Measurements from ENCODE around the gene RAPGEF5. TPM values are rescaled to one million over a fixed set of nuclear protein-coding genes. Genes with fewer than 3 reads are reported as not detected.

RAPGEF5 gene
- total and polyA plus RNA-seq, 2 donors: 6.1 to 30.5 TPM

GRCh38 chr7:22184549-22185199, 172.3 kb downstream of the RAPGEF5 start:
- Histone ChIP-seq H3K4me3 (ENCODE audit: low read length in 2 of 2) (no peak overlapping the region), H3K9me3 (ENCODE audit: control insufficient read depth in 2 of 2, insufficient read depth in 1 of 2, low read length in 1 of 2) (no peaks in the 10 kb centered on the region), H3K27ac (ENCODE audit: low read depth in 1 of 2, low read length in 1 of 2) (no peak overlapping the region), H3K27me3 (ENCODE audit: control insufficient read depth in 2 of 2, insufficient read depth in 1 of 2, low read length in 1 of 2) (no peaks in the 10 kb centered on the region), H3K4me1 (ENCODE audit: control insufficient read depth in 2 of 2, insufficient read depth in 2 of 2, low read length in 2 of 2) (no peaks in the 10 kb centered on the region), H3K36me3 (ENCODE audit: control insufficient read depth in 2 of 2, insufficient read depth in 2 of 2, low read length in 1 of 2) (peaks cover 5 to 21% of the 10 kb centered on the region in 2 donors)
- 97% methylated on average over 5 of the region's 5 CpGs for WGBS
- no peak for DNase-seq (ENCODE audit: low read depth in 6 of 9, low spot score in 9 of 9)

- no peaks in the 10 kb centered on the region for H3K9me3 ChIP-seq (ENCODE audit: control insufficient read depth in 2 of 2, insufficient read depth in 1 of 2, low read length in 1 of 2)
- H3K4me3 ChIP-seq (ENCODE audit: low read length in 2 of 2): no peak overlapping the region
- H3K27ac ChIP-seq (ENCODE audit: low read depth in 1 of 2, low read length in 1 of 2): no peak overlapping the region
- no peak for DNase-seq (ENCODE audit: low read depth in 6 of 9, low spot score in 9 of 9)
- peaks cover 5 to 18% of the 10 kb centered on the region in 2 donors for H3K36me3 ChIP-seq (ENCODE audit: control insufficient read depth in 2 of 2, insufficient read depth in 2 of 2, low read length in 1 of 2)
- WGBS: 93% methylated on average over 6 of the region's 6 CpGs
- no peaks in the 10 kb centered on the region for H3K27me3 ChIP-seq (ENCODE audit: control insufficient read depth in 2 of 2, insufficient read depth in 1 of 2, low read length in 1 of 2)
- H3K4me1 ChIP-seq (ENCODE audit: control insufficient read depth in 2 of 2, insufficient read depth in 2 of 2, low read length in 2 of 2): no peaks in the 10 kb centered on the region
Measured at GRCh38 chr7:22183522-22184280, 173.3 kb downstream of the RAPGEF5 start.

GRCh38 chr7:22182149-22182548, 174.8 kb downstream of the RAPGEF5 start:
- 94% methylated on average over 4 of the region's 4 CpGs for WGBS
- DNase-seq (ENCODE audit: low read depth in 6 of 9, low spot score in 9 of 9): no peak
- peaks cover 1 to 20% of the 10 kb centered on the region in 2 donors for H3K36me3 ChIP-seq (ENCODE audit: control insufficient read depth in 2 of 2, insufficient read depth in 2 of 2, low read length in 1 of 2)
- H3K4me3 ChIP-seq (ENCODE audit: low read length in 2 of 2): no peak overlapping the region
- H3K9me3 ChIP-seq (ENCODE audit: control insufficient read depth in 2 of 2, insufficient read depth in 1 of 2, low read length in 1 of 2): no peaks in the 10 kb centered on the region
- H3K4me1 ChIP-seq (ENCODE audit: control insufficient read depth in 2 of 2, insufficient read depth in 2 of 2, low read length in 2 of 2): no peaks in the 10 kb centered on the region
- H3K27me3 ChIP-seq (ENCODE audit: control insufficient read depth in 2 of 2, insufficient read depth in 1 of 2, low read length in 1 of 2): no peaks in the 10 kb centered on the region
- no peak overlapping the region for H3K27ac ChIP-seq (ENCODE audit: low read depth in 1 of 2, low read length in 1 of 2)

- no peak overlapping the region for H3K27ac ChIP-seq (ENCODE audit: low read depth in 1 of 2, low read length in 1 of 2)
- H3K4me3 ChIP-seq (ENCODE audit: low read length in 2 of 2): no peak overlapping the region
- no peaks in the 10 kb centered on the region for H3K9me3 ChIP-seq (ENCODE audit: control insufficient read depth in 2 of 2, insufficient read depth in 1 of 2, low read length in 1 of 2)
- 100% methylated on average over 1 of the region's 1 CpG for WGBS
- no peak for DNase-seq (ENCODE audit: low read depth in 6 of 9, low spot score in 9 of 9)
- H3K27me3 ChIP-seq (ENCODE audit: control insufficient read depth in 2 of 2, insufficient read depth in 1 of 2, low read length in 1 of 2): no peaks in the 10 kb centered on the region
- H3K4me1 ChIP-seq (ENCODE audit: control insufficient read depth in 2 of 2, insufficient read depth in 2 of 2, low read length in 2 of 2): no peaks in the 10 kb centered on the region
- peaks cover 6 to 24% of the 10 kb centered on the region in 2 donors for H3K36me3 ChIP-seq (ENCODE audit: control insufficient read depth in 2 of 2, insufficient read depth in 2 of 2, low read length in 1 of 2)
Measured at GRCh38 chr7:22181663-22182062, 175.3 kb downstream of the RAPGEF5 start.

GRCh38 chr7:22179442-22179879, 177.5 kb downstream of the RAPGEF5 start:
- Histone ChIP-seq H3K4me3 (ENCODE audit: low read length in 2 of 2) (no peak overlapping the region), H3K9me3 (ENCODE audit: control insufficient read depth in 2 of 2, insufficient read depth in 1 of 2, low read length in 1 of 2) (no peaks in the 10 kb centered on the region), H3K27ac (ENCODE audit: low read depth in 1 of 2, low read length in 1 of 2) (no peak overlapping the region), H3K4me1 (ENCODE audit: control insufficient read depth in 2 of 2, insufficient read depth in 2 of 2, low read length in 2 of 2) (peaks cover 4 to 7% of the 10 kb centered on the region in 2 donors), H3K27me3 (ENCODE audit: control insufficient read depth in 2 of 2, insufficient read depth in 1 of 2, low read length in 1 of 2) (no peaks in the 10 kb centered on the region), H3K36me3 (ENCODE audit: control insufficient read depth in 2 of 2, insufficient read depth in 2 of 2, low read length in 1 of 2) (peaks cover 6 to 27% of the 10 kb centered on the region in 2 donors)
- DNase-seq (ENCODE audit: low read depth in 6 of 9, low spot score in 9 of 9): no peak
- WGBS: 92% methylated on average over 4 of the region's 4 CpGs

- Histone ChIP-seq H3K9me3 (ENCODE audit: control insufficient read depth in 2 of 2, insufficient read depth in 1 of 2, low read length in 1 of 2) (no peaks in the 10 kb centered on the region), H3K4me3 (ENCODE audit: low read length in 2 of 2) (no peak overlapping the region), H3K27me3 (ENCODE audit: control insufficient read depth in 2 of 2, insufficient read depth in 1 of 2, low read length in 1 of 2) (no peaks in the 10 kb centered on the region), H3K27ac (ENCODE audit: low read depth in 1 of 2, low read length in 1 of 2) (no peak overlapping the region), H3K4me1 (ENCODE audit: control insufficient read depth in 2 of 2, insufficient read depth in 2 of 2, low read length in 2 of 2) (peaks cover 8 to 13% of the 10 kb centered on the region in 2 donors), H3K36me3 (ENCODE audit: control insufficient read depth in 2 of 2, insufficient read depth in 2 of 2, low read length in 1 of 2) (peaks cover 6 to 27% of the 10 kb centered on the region in 2 donors)
- no peak for DNase-seq (ENCODE audit: low read depth in 6 of 9, low spot score in 9 of 9)
- WGBS: 93% methylated on average over 1 of the region's 1 CpG
Measured at GRCh38 chr7:22178735-22179134, 178.2 kb downstream of the RAPGEF5 start.

- Histone ChIP-seq H3K36me3 (ENCODE audit: control insufficient read depth in 2 of 2, insufficient read depth in 2 of 2, low read length in 1 of 2) (peaks cover 6 to 25% of the 10 kb centered on the region in 2 donors), H3K9me3 (ENCODE audit: control insufficient read depth in 2 of 2, insufficient read depth in 1 of 2, low read length in 1 of 2) (no peaks in the 10 kb centered on the region), H3K4me1 (ENCODE audit: control insufficient read depth in 2 of 2, insufficient read depth in 2 of 2, low read length in 2 of 2) (peaks cover 8 to 15% of the 10 kb centered on the region in 2 donors), H3K27me3 (ENCODE audit: control insufficient read depth in 2 of 2, insufficient read depth in 1 of 2, low read length in 1 of 2) (no peaks in the 10 kb centered on the region), H3K27ac (ENCODE audit: low read depth in 1 of 2, low read length in 1 of 2) (peak overlapping the region in 1 of 2 donors; percentile 42), H3K4me3 (ENCODE audit: low read length in 2 of 2) (no peak overlapping the region)
- 95% methylated on average over 3 of the region's 3 CpGs for WGBS
- no peak for DNase-seq (ENCODE audit: low read depth in 6 of 9, low spot score in 9 of 9)
Measured at GRCh38 chr7:22176791-22177412, 180.1 kb downstream of the RAPGEF5 start.

GRCh38 chr7:22174574-22174953, 182.4 kb downstream of the RAPGEF5 start:
- Histone ChIP-seq H3K36me3 (ENCODE audit: control insufficient read depth in 2 of 2, insufficient read depth in 2 of 2, low read length in 1 of 2) (peaks cover 6 to 21% of the 10 kb centered on the region in 2 donors), H3K4me1 (ENCODE audit: control insufficient read depth in 2 of 2, insufficient read depth in 2 of 2, low read length in 2 of 2) (peaks cover 8 to 15% of the 10 kb centered on the region in 2 donors), H3K27ac (ENCODE audit: low read depth in 1 of 2, low read length in 1 of 2) (peak overlapping the region; percentile 31 to 56), H3K9me3 (ENCODE audit: control insufficient read depth in 2 of 2, insufficient read depth in 1 of 2, low read length in 1 of 2) (no peaks in the 10 kb centered on the region), H3K27me3 (ENCODE audit: control insufficient read depth in 2 of 2, insufficient read depth in 1 of 2, low read length in 1 of 2) (no peaks in the 10 kb centered on the region), H3K4me3 (ENCODE audit: low read length in 2 of 2) (no peak overlapping the region)
- DNase-seq (ENCODE audit: low read depth in 6 of 9, low spot score in 9 of 9): no peak
